IMR-90 (cell line): ENCODE data around the gene RAMP3.

Experiments
- CEBPB ChIP-seq: IDR thresholded peaks from 2 replicates; pipeline ENCODE4 v1.6.1; 2012; ENCODE audit warnings: low read depth, low read length, improper control_type of control experiment
- POLR2A ChIP-seq: IDR thresholded peaks from 2 replicates; pipeline ENCODE4 v1.6.1; 2012; ENCODE audit warnings: mild to moderate bottlenecking, low read depth, low read length
- RFX5 ChIP-seq: IDR thresholded peaks from 2 replicates; pipeline ENCODE4 v1.8.0; 2012; ENCODE audit warnings: low read depth, mild to moderate bottlenecking, low read length, moderate library complexity
- SMC3 ChIP-seq: fragments of 150-350 bp; IDR thresholded peaks from 2 replicates; pipeline ENCODE4 v1.6.1; 2016; ENCODE audit warnings: low read depth, mild to moderate bottlenecking, antibody characterized with exemption, low read length, moderate library complexity

DNA sequence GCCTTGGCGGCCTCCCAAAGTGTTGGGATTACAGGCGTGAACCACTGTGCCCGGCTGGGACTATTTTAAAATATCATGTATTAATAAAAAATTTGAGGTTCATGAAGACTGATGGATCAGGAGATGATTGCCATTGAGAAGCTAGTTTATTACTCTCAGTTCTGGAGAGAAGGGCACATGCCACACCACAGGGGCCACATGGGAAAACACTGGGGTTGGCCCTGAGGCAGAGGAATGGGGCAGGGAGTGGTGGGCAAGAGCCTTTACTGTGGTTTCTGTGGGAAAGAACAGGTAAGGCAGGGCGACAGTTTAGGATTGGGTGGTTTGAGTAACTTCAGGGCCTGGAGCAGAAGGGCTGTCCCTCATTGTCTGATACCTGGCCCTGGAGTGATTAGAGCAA lies 39.3 kb upstream of the RAMP3 start:
- no peak for TF ChIP-seq SMC3
- no peak for TF ChIP-seq POLR2A
- no peak for TF ChIP-seq CEBPB
- TF ChIP-seq RFX5, result no peak
